GDM1 (cell line): ENCODE results near the gene LINGO3.

Source experiments
- DNase-seq: peaks from one replicate; lab custom pipeline; 2025; lab: John Stamatoyannopoulos, UW

LINGO3 gene

DNA sequence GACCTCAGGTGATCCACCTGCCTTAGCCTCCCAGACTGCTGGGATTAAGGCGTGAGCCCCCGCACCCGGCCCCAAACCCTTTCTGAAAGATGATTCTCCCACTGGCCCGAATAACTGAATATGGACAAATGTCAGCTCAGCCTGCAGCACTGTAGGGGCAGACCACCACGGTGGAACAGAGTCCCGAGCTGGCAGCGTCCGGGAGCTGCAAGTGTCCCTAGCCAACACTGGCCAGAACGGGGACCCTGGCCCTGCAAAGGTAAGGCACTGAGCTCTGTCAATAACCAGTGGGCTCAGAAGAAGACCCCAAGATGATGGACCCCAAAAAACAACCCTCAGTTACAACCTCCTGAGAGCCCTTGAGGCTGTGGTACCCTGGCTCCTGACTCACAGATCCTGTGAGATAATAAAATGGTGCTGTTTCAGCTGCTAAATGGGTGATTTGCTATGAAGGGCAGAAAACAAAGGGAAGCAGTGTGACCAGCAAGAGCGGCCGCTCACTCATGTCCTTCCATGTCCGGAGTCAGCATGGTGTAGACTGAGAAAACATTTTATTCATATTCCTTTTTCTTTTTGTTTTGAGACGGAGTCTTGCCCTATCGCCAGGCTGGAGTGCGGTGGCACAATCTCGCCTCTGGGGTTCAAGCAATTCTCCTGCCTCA lies 18.9 kb upstream of the LINGO3 start:
- no peak for DNase-seq

DNA sequence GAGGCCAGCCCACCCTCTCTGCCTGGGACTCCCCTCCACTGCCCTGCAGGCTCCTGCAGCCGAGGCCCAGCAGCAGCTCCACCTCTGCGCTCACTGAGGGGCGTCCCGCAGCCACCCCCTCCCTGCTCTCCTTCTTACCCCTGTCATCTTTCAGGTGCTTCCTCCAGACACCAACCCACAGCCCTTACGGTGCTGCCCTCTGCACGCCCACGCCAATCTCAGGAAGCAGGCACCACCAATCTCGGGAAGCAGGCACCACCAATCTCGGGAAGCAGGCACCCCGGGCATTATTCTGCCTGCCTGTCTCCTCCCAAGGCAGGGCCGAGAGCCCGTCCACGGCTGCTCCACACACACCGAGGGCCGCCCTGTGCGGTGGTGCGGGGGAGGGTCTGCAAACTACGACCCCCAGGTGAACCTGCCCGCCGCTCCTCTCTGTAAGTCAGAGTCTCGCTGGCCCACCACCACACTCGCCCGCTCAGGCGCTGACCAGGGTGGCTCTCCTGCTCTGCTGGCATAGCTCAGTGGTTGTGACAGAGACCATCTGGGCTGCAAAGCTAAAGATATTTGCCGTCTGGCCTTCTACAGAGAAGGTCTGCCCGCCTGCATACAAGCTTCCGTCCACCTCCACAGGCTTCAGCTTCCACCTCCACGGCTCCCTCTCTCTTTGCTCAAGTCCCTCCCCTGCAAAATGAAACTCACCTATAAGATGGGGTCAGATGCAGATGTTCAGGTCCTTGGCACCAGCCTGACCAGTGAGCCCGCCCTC lies 17.5 kb upstream of the LINGO3 start:
- DNase-seq, result no peak

DNA sequence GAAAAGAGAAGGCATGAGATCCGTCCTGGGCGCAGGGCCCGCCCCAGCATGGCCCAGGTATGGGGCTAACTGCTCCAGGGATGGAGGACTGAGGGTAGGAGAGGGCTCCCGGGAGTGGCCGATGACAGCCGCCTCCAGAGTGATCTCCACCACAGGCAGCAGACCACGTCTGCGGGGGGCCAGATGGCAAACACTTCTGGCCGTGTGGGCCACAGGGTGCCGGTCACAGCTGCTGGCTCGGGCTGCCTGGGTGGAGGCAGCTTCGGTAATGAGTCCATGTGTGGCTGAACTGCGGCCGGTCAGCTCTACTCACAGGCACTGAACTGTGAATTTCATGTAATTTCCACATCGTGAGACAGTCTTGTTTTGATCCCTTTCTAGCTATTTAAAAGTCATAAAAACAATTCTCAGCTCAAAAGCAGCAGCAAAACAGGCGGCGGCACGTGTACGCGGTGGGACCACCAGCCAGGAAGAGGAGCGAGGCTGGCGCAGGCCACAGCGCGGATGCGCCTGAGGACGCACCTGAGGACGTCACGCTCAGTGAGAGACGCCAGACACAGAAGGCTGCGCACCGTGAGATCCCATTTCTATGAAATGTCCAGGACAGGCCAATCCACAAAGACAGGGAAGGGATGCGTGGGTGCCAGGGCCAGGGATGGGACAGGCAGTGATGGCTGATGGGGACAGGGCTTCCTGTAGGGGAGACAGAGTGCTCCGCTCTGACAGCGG lies 16.4 kb upstream of the LINGO3 start:
- no peak for DNase-seq

DNA sequence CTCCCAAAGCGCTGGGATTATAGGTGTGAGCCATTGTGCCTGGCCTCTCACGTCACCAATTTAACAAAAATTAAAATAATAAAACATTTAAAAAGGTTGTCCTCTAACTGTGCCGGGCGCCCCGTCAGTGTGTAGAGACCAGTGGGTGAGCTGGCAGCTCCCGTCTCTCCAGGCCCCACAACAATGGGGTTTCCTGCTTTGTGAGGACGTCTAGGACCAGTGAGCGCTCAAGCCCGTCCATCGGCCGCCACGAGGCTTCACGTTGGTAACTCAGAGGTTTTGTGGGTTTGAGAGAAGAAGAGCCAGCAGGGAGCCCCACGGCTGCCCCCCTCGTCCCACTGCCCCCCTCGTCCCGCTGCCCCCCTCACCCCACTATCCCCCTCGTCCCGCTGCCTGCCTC lies 15.8 kb upstream of the LINGO3 start:
- DNase-seq, result no peak

DNA sequence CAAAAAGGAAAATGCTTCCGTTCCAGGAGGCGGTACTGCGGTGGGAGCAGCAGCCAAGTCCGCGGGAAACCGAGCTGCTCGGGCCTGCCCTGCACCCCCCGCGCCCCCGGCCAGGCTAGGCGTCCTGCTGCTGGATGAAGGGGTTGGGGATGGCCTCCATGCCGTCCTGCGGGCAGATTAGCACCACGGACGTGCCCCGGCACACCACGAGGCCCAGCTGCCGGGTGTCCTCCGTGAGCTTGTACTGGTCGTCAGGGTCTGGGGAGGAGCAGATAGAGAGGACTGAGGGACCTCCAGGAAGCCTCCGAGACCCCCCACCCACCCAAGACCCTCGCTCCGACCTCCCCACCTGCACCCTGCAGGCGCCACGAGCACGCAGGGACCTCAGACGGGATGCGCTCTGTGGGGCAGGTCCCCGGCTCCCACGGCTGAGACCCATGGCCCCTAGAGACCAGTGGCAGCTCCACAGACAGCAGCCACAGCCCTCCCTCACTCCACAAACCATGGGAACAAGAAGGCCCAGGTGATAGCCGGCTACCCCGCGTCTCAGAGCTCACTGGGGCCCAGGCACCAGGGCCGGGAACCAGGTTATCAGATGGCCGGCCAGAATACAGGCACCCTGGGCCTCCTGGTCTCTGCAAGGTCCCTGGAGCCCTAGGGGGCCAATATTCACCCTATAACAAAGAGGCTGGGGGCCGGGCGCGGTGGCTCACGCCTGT lies 13.8 kb upstream of the LINGO3 start:
- DNase-seq, result no peak

DNA sequence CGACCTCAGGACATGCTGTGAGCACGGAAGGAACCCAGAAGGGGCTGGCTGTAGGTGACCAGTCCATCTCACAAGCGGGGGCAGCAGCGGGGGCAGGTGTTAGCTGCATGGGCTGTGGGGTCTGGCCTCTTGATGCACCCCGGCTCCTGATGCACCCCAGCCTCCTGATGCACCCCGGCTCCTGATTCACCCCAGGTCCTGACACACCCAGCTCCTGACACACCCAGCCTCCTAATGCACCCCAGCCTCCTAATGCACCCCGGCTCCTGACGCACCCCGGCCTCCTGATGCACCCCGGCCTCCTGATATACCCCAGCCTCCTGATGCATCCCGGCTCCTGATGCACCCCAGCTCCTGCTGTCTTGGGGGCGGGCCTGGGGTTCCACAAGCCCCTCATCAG lies 13.0 kb upstream of the LINGO3 start:
- no peak for DNase-seq

DNA sequence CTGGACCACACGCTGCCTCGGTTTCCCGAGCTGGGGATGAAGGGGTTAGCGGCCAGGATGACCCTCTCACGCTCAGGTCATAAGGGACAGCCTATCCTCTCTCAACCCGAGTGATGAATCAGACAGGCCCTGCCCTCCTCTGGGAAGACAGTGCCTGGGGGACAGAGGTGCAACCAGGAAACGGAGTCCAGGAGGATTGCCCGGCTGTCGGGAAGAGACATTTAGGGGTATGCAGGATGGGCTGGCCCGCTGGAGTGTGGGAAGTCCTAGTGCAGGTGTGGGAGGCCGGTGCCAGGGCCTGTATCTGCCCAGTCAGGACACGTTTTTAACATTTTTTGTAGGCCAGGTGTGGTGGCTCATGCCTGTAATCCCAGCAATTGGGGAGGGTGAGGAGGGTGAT lies 12.1 kb upstream of the LINGO3 start:
- no peak for DNase-seq

DNA sequence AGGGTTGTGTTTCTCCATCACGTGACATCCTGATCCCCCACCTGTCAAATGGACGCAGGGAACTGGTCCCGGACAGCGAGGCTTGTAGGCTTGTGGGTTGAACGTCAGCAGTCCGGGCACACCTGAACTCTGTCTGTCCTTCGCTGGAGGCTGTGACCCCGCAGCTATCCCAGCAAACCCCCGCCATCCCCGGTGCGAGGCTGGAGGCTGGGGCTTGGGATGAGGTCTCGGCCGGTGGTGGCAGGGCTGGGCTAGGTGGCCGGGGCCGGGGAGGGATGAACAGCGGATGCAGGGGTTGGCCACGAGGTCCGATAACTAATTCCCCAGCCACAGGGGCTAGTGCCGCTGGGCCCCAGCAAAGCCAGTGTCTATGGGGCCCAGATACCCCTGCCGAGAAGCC lies 11.6 kb upstream of the LINGO3 start:
- no peak for DNase-seq

DNA sequence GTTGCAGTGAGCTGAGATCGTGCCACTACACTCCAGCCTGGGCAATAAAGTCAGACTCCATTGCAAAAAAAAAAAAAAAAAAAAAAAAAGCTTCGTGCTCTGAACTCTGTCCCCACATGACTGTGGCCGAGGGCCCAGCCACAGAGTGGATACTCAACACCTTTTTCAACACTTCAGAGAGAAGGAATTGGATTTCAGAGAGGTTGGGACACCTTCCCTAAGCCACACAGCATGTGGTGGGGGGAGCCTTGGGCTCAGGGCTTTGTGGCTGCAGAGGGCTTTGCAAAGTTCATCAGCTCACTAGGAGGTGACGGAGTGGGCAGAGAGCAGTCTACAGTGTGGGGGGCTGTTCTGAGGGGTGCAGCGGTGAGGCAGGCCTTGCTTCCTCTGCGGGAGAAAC lies 11.0 kb upstream of the LINGO3 start:
- DNase-seq, result no peak

DNA sequence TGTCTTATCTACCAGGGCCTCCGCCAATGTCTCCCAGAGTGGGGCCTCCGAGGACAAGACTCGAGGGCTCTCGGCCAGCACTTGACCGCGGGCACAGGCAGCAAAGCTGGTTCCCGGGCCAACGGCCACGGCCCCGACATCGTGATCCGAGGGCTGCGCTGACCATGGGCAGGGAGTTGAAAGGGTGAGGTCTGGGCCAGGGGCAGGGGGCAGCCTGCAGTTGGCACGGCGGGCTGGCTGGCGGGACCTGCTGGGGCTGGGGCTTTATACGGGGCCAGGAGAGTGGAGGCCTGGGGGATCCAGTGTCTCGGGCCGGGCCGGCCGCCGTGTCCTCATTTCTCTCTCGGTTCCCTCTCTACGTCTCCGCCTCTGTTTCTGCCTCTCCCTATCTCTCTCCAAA lies 9.8 kb upstream of the LINGO3 start:
- DNase-seq, result no peak

DNA sequence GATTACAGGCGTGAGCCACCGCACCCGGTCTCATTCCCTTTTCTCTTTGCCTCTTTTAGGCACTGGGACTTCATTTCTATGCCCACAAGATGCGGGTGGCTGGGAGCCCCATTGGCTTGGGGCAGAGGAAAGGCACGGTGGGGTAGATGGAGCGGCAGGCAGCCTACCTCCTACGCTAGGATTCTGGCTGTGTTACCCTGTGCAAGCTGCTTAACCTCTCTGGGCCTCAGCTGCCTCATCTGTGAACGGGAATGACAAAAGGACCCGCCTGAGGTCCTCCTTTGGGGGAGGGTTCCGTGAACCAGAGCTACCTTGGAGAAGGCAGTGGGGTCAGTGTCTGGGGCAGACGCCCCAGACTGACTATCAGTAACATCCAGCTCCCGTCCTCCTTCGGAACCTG lies 9.3 kb upstream of the LINGO3 start:
- DNase-seq, result no peak

DNA sequence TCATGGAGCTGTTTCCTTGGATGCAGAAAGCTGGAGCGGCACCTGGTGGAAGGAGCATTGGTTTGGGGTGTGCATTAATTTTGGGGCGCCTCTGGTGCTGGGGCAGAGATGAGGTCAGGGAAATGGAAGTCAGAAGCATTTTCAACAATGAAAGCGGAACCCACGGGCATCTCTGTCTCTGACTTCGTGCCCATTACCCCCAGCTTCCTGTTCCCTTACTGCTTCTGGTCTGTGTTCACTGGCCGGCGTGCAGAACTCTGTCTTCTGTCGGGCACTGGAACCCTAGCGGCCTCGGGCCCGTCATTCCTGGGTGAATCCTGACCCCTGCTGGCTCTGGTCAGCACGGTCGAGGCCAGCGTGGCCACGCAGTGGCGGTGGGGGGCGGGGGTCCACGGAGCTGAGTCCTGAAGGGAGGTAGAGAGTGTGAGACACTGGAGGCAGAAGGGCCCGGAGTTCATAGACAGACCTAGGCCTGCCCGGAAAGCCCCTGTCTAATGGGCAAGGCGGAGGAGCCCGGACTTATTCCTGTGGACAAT lies 7.9 kb upstream of the LINGO3 start:
- peak; percentile 26 for DNase-seq

DNA sequence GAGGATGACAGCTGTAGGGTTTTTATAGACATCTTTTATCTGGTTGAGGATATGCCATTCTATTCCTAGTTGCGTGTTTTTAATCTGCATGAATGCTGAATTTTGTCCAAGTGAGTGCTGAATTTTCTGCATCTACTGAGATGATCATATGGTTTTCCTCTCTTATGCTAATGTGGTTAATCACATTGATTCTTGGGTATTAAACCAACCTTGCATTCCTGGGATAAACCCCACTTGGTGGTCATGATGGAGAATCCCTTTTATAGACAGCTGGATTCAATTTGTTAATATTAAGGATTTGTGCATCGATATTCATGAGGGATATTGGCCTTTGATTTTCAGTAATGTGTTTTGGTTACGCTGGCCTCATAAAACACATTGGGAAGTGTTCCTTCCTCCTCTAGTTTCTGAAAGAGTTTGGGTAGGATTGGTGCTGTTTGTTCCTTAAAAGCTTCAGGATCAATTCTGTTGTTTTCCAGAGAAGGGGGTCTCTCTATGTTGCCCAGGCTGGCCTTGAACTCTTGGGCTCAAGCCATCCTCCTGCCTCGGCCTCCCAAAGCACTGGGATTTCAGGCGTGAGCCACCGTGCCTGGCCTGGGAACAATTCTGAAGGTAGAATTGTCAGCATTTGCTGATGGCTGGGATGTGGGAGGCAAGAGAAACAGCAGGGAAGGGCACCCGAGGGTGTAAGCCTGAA lies 7.3 kb upstream of the LINGO3 start:
- no peak for DNase-seq

DNA sequence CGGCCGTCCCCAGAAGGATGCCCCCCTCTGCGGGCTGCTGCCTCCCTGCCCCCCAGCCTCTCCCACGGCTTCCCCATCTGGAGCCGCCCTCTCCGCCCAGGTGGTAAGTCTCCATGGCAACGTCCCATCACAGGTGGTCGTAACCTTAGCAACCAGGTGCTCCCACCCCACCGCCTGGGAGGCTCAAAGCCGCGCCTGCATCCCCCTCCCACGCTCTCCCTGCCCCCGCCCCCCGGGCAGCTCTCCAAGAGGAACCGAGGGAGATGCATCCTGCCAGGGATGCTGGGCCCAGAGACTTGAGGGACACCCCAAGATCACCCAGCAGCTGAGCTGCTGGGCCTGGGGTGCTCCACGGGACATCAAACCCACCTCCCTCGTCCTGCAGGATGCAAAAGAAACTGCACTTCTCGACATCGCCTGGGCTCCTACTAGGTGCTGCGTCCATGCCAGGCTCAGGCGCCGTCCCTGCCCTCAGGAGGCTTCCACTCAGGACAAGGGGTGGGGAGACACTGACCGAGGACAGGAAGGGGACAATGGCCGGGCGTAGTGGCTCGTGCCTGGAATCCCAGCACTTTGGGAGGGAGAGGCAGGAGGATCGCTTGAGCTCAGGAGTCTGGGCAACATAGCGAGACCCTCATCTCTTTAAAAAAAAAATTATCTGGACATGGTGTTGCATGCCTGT lies 5.0 kb upstream of the LINGO3 start:
- no peak for DNase-seq

DNA sequence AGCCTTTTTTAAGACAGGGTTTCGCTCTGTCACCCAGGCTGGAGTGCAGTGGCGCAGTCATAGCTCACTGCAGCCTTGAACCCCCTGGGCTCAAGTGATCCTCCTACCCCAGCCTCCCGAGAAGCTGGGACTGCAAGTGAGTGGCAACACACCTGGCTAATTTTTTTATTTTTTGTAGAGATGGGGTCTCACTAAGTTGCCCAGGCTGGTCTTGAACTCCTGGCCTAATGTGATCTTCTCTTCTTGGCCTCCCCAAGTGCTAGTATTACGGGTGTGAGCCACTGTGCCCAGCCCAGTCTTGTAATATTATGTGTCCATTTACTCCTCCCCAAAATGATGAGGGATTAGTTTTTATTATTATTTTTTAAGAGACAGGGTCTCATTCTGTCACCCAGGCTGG lies 3.1 kb upstream of the LINGO3 start:
- no peak for DNase-seq

DNA sequence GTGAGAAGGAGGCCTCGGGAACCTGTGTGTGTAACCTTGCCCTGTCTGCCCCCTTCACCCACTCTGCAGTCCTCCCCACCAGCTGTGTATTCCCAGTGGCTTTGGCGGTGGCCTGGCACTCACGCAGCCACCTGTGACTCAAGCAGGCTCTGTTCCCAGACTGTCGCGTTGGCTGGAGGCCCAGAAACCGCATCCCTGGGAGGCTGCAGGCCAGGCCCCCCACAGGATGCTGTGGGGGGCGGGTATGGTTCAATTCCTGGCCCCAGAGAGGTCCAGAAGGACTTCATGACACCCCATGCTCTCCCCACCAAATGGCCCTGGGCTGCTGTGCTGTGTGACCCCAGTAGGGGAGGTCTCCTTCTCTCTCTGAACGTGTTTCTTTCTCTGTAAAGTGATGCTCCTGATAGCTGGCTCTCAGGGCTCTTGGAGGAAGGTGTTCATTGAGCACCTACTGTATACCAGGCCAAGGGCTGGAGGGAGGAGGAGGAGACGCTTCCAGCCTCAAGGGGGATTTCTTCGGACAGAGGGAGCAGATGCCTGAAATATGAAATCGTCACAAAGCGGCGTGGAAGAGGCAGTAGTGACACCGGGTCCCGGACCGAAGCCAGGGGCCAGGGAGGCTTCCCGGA lies 1.9 kb upstream of the LINGO3 start:
- no peak for DNase-seq

DNA sequence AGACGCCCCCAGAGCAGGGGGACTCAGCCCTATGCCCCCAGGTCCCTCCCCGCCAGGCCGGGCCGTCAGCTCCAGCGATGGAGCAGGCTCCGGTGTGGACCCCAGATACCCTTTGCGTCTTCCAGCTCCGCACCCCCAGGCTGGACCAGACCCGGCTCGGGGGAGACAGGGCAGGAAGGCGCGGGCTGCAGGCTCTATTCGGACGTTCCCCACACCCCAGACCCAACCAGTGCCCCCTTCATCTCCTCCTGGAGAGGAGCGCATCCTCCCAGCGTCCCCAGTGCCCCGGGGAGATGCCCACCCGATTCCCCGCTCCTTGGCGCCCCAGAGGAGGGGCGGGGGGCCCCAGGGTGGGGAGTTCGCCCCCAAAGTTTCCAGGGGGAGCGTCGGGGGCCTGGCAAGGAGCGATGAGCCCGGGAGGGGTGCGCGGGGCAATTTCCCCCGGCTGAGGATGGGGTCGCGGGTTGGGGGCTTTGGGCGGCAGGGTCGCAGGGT lies 389 bp downstream of the LINGO3 start:
- DNase-seq, result no peak

DNA sequence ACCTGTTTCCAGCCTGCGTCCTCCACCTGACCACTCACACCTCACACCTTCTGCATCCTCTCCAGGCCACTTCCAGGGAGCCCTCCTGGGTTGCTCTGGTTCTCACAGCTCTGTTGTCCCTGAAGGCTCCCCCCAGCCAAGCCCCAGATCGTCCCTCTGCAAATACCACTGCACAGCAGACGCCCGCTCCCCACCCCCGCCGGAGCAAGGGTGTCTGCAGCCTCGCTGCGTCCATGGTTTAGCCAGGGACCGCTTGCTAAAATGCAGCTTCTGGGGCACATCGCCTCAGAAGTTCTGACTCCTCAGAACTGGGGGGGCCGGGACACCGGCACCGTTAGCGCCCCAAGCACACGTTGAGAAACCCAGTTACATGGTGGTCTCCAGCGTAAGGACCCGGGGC lies 983 bp downstream of the LINGO3 start:
- no peak for DNase-seq

DNA sequence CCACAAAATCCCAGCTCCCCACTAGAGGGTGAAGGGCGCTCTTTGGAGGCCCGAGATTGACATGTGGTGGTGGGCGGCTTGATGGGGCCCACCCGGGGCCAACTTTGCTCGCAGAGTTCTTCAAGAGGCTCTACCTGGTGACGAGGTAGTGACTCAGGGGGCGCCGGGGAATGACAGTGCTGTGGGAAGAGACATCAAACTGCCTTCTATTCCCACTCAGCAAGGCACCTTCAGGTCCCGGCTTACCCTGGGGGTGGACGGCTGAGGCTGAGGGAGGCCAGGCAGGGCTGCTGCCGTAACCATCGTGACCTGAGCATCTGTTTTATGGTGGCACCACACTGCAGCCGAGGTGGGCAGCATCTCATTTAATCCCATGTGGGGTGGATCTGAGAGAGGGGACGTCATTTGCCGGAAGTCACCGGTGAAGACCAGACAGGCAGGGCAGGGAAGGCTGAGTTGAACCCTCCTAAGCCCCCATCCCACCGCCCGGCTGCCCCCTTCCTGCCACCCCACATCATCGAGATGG lies 1.6 kb downstream of the LINGO3 start:
- no peak for DNase-seq
